Measurements from ENCODE around the gene OR13C4.
"Not testable (repeated sequence)": the region's sequence is repeated elsewhere in the genome, so short reads cannot be mapped to it uniquely, and the experiment has no call there.

OR13C4 gene

GRCh38 chr9:104527109-104527508 is at the start of gene OR13C4:
Gene OR13C4 (minus strand): TSS chr9:104527209. CDS start chr9:104527209, 0 bp downstream.
- no peak for DNase-seq (ENCODE audit: low read depth in 3 of 3)

- no peak for DNase-seq (ENCODE audit: low read depth in 3 of 3)
Observed at GRCh38 chr9:104575456-104575855, 48.4 kb upstream of the OR13C4 start.

GRCh38 chr9:104572612-104573011 is 45.6 kb upstream of the OR13C4 start:
- no peak for DNase-seq (ENCODE audit: low read depth in 3 of 3)

GRCh38 chr9:104568868-104569267 is 41.9 kb upstream of the OR13C4 start, which contains the start of gene OR13C8:
Gene OR13C8 (plus strand): TSS chr9:104569168. CDS start chr9:104569168, 0 bp downstream.
- DNase-seq (ENCODE audit: low read depth in 3 of 3): no peak

GRCh38 chr9:104564358-104564757 is 37.3 kb upstream of the OR13C4 start:
- no peak for DNase-seq (ENCODE audit: low read depth in 3 of 3)

- DNase-seq (ENCODE audit: low read depth in 3 of 3): no peak
Observed at GRCh38 chr9:104556830-104557634, 30.0 kb upstream of the OR13C4 start.

GRCh38 chr9:104555521-104555920 is 28.5 kb upstream of the OR13C4 start:
- DNase-seq (ENCODE audit: low read depth in 3 of 3): no peak

- DNase-seq (ENCODE audit: low read depth in 3 of 3): no peak
Observed at GRCh38 chr9:104553261-104553660, 26.3 kb upstream of the OR13C4 start.

GRCh38 chr9:104544644-104545043 is 17.6 kb upstream of the OR13C4 start:
- no peak for DNase-seq (ENCODE audit: low read depth in 3 of 3)

- DNase-seq (ENCODE audit: low read depth in 3 of 3): no peak
Observed at GRCh38 chr9:104539275-104539674, 12.3 kb upstream of the OR13C4 start.

GRCh38 chr9:104536756-104537155 is 9.7 kb upstream of the OR13C4 start, which contains the start of gene OR13C3:
Gene OR13C3 (minus strand): TSS chr9:104536856. CDS start chr9:104536723, 133 bp downstream.
- no peak for DNase-seq (ENCODE audit: low read depth in 3 of 3)

- DNase-seq (ENCODE audit: low read depth in 3 of 3): not testable (repeated sequence)
Observed at GRCh38 chr9:104520241-104520640, 6.8 kb downstream of the OR13C4 start.

- DNase-seq (ENCODE audit: low read depth in 3 of 3): no peak
Observed at GRCh38 chr9:104514901-104515300, 12.1 kb downstream of the OR13C4 start.

GRCh38 chr9:104506565-104506964 is 20.4 kb downstream of the OR13C4 start:
- DNase-seq (ENCODE audit: low read depth in 3 of 3): no peak

GRCh38 chr9:104503963-104504362 is 23.0 kb downstream of the OR13C4 start, which contains the start of gene OR13F1:
Gene OR13F1 (plus strand): TSS chr9:104504263. CDS start chr9:104504263, 0 bp downstream.
- DNase-seq (ENCODE audit: low read depth in 3 of 3): no peak

GRCh38 chr9:104503440-104503839 is 23.6 kb downstream of the OR13C4 start:
- DNase-seq (ENCODE audit: low read depth in 3 of 3): no peak

- no peak for DNase-seq (ENCODE audit: low read depth in 3 of 3)
Observed at GRCh38 chr9:104494808-104495207, 32.2 kb downstream of the OR13C4 start.

GRCh38 chr9:104485014-104485413 is 42.0 kb downstream of the OR13C4 start:
- no peak for DNase-seq (ENCODE audit: low read depth in 3 of 3)

- no peak for DNase-seq (ENCODE audit: low read depth in 3 of 3)
Observed at GRCh38 chr9:104482921-104483570, 44.0 kb downstream of the OR13C4 start.

Data from stimulated activated CD4-positive, alpha-beta T cell treated with anti-CD3 and anti-CD28 coated beads, TNF-alpha, amount 100 ng/mL, for 24 hours (primary cell).